Coronary artery (tissue), 2 donors: ENCODE results near the gene STRA6.
A peak's percentile ranks its signal among the peaks of the same experiment; 100 is the strongest.

ENCODE experiments used
- DNase-seq: peaks from one replicate; pipeline ENCODE4 v3.0.0-alpha.2; 2017; ENCODE audit warnings: low spot score
- H3K27ac ChIP-seq, 2 donors: fragments of 200-600 bp; sonication (generic); one replicate each; pipeline ENCODE4 v1.5.1; 2016 to 2019
- H3K4me3 ChIP-seq: fragments of 200-600 bp; sonication (generic); 2 replicates; pipeline ENCODE4 v1.5.1; 2016; ENCODE audit warnings: mild to moderate bottlenecking, moderate library complexity
- CTCF ChIP-seq: fragments of 200-600 bp; sonication (generic); IDR thresholded peaks from one replicate; pipeline ENCODE4 v1.5.1; 2019; ENCODE audit warnings: antibody characterized with exemption

The STRA6 gene

GRCh38 chr15:74130155-74130848, 72.3 kb downstream of the STRA6 start, which contains the start of gene ISLR2:
Gene ISLR2 (plus strand): TSS chr15:74130586. CDS start chr15:74132755, 2,169 bp downstream.
- Histone ChIP-seq H3K27ac (no peak within 1 kb of the TSS), H3K4me3 (peak within 1 kb of the TSS; percentile 58)
- DNase-seq, result no peak
- TF ChIP-seq CTCF, result no peak

- H3K27ac ChIP-seq, result no peak overlapping the region
- DNase-seq, result no peak
- H3K4me3 ChIP-seq, result peak overlapping the region; percentile 58
Observed at GRCh38 chr15:74129586-74130154, 72.9 kb downstream of the STRA6 start.

More at GRCh38 chr15:74129586-74130154, 72.9 kb downstream of the STRA6 start:
- TF ChIP-seq CTCF, result no peak
